ENCODE results near the gene TMEM170B. TPM values are rescaled to one million over a fixed set of nuclear protein-coding genes. Genes with fewer than 3 reads are reported as not detected.

TMEM170B gene
- total RNA-seq, 2 experiments from 2014 or later, result 1.8 to 1.9 TPM

DNA sequence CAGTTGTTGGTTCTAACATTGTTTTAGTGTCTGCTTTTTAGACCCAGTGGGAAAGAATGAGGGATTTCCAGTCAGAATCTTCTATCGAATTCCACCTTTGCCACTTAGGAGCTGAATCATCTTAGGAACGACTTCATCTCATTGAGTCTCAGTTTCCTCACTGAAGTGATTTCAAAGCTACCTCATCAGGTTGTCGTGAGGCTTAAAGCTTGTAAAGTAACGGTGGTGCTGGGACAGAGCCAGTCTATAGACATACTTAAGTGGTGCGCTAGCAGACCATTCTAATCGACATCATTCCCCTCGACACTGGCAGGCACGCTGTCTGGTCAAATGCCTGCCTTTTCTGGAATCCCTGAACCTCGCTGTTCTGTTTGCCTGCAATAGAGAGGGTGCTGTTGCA is 55.5 kb downstream of the TMEM170B start:
- no peaks in the 10 kb centered on the region for H3K9me3 Mint-ChIP-seq
- H3K27me3 Mint-ChIP-seq, result peaks cover 6% of the 10 kb centered on the region
- no peaks in the 10 kb centered on the region for H3K36me3 Mint-ChIP-seq (ENCODE audit: low read depth)
- H3K4me1 Mint-ChIP-seq (ENCODE audit: low read depth), result no peaks in the 10 kb centered on the region
- ChIA-PET CTCF (interaction anchor here (1.1 kb wide), 1 partner anchor 17 kb away, joined by 3 read pairs; no protein-coding TSS in a partner anchor), POLR2A (no interaction called here)
- no peak overlapping the region for H3K4me3 Mint-ChIP-seq
- TF ChIP-seq, protein P1, sequence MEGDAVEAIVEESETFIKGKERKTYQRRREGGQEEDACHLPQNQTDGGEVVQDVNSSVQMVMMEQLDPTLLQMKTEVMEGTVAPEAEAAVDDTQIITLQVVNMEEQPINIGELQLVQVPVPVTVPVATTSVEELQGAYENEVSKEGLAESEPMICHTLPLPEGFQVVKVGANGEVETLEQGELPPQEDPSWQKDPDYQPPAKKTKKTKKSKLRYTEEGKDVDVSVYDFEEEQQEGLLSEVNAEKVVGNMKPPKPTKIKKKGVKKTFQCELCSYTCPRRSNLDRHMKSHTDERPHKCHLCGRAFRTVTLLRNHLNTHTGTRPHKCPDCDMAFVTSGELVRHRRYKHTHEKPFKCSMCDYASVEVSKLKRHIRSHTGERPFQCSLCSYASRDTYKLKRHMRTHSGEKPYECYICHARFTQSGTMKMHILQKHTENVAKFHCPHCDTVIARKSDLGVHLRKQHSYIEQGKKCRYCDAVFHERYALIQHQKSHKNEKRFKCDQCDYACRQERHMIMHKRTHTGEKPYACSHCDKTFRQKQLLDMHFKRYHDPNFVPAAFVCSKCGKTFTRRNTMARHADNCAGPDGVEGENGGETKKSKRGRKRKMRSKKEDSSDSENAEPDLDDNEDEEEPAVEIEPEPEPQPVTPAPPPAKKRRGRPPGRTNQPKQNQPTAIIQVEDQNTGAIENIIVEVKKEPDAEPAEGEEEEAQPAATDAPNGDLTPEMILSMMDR (IDR thresholded peaks at IDR 0.05), result no peak
- H3K27ac Mint-ChIP-seq, result no peak overlapping the region
- intact Hi-C loops (cut with micrococcal nuclease), result no loop called here
- DNase-seq, result no peak
- no peak for ATAC-seq

DNA sequence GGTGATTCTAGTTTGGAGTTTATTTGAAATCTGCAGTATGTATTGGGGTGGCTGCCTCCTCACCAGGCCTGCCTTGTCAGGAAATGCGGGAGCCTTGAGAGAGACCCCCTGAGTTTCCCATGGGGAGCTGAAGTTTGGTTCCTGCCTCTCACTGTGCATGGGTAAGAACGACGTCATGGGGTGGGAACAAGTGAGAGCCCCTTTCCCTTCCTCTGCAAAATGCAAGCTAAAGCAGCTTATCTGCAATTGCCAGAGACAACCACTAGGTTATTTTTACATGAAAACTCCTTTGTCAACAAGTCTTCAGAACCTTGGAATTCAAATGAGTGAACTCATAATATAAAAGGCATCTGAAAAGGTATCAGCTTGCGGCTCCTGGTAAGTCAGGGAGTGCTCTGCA is 58.4 kb downstream of the TMEM170B start:
- Mint-ChIP-seq H3K4me1 (ENCODE audit: low read depth) (no peaks in the 10 kb centered on the region), H3K27ac (no peak overlapping the region), H3K36me3 (ENCODE audit: low read depth) (no peaks in the 10 kb centered on the region), H3K9me3 (no peaks in the 10 kb centered on the region), H3K27me3 (peaks cover 4% of the 10 kb centered on the region), H3K4me3 (no peak overlapping the region)
- DNase-seq, result no peak
- intact Hi-C loops (cut with micrococcal nuclease), result no loop called here
- POLR2A ChIA-PET, result no interaction called here
- CTCF ChIA-PET, result interaction anchor here (0.7 to 1.5 kb wide), 7 partner anchors 10 to 46 kb away, joined by 3 to 5 read pairs (median 3); no protein-coding TSS in a partner anchor
- TF ChIP-seq, protein P1 (IDR thresholded peaks at IDR 0.05), result peak; percentile 15
- no peak for ATAC-seq

DNA sequence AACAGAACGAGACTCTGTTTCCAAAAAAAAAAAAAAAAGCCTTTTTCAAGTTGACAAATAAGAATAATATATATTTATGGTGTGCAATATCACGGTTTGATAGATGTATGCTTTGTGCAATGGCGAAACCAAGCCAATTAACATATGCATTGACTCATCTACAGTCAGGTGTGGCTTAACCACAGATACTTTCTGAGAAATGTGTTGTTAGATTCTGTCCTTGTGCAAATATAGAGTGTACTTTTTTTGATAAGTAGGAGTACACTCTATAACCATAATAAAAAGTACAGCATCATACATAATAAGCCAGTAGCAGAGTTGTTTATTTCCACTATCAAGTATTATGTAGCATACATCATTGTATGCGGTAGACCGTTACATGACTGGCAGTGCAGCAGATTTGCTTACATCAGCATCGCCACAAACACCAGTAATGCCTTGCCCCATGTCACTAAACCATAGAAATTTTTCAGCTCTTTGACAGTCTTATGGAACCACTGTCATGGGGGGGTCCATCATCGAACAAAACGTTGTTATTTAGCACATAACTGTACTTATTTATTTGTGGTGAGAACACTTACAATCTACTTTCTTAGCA is 59.2 kb downstream of the TMEM170B start:
- intact Hi-C loops (cut with micrococcal nuclease), result no loop called here
- H3K36me3 Mint-ChIP-seq (ENCODE audit: low read depth), result no peaks in the 10 kb centered on the region
- ChIA-PET CTCF (interaction anchor here (0.7 to 1.5 kb wide), 3 partner anchors 13 to 45 kb away, joined by 3 read pairs; no protein-coding TSS in a partner anchor), POLR2A (no interaction called here)
- H3K27ac Mint-ChIP-seq, result no peak overlapping the region
- no peak for DNase-seq
- peak; percentile 47 for ATAC-seq
- no peaks in the 10 kb centered on the region for H3K9me3 Mint-ChIP-seq
- peaks cover 4% of the 10 kb centered on the region for H3K27me3 Mint-ChIP-seq
- H3K4me1 Mint-ChIP-seq (ENCODE audit: low read depth), result no peaks in the 10 kb centered on the region
- TF ChIP-seq, protein P1 (IDR thresholded peaks at IDR 0.05), result no peak
- H3K4me3 Mint-ChIP-seq, result no peak overlapping the region

DNA sequence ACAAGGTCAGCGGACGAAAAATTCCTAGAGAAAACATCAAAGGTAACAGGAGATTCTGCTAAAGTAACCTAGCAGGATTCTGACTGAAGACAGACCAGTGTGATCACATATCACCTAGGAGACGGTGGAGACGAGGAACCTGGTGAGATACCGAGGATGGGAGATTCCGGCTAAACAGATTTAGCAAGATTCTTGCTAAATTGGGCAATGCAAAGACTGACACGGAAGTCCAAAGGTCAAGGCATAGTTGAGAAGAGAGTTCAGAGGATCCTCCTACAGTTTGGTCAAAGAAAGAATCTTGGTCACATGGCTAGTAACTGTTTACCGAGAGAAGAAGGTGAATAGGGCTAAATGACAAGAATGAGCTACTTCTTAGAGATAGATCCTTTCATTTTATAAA is 61.1 kb downstream of the TMEM170B start:
- H3K9me3 Mint-ChIP-seq, result no peaks in the 10 kb centered on the region

DNA sequence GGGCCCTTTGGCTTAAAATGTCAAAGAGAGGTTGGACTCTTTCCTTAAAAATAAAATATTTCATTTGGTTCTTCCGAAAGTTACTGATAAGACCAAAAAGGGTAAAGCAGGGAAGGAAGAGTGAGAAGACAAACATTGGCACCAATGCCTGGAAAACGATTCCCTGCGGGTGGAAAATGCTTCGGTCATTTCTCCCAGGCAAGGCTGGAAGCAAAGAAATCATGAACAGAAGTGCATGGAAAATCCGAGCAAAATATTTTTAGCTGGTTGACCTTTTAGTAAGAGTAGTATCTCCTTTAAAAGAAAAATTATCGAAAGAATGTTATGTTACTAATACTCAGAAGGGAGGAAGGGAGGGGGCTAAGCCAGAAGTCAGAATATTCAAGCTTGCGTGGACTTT is 62.7 kb downstream of the TMEM170B start:
- intact Hi-C loops (cut with micrococcal nuclease), result no loop called here
- no peak overlapping the region for H3K4me3 Mint-ChIP-seq
- H3K9me3 Mint-ChIP-seq, result no peaks in the 10 kb centered on the region
- ATAC-seq, result no peak
- no peaks in the 10 kb centered on the region for H3K4me1 Mint-ChIP-seq (ENCODE audit: low read depth)
- no peak overlapping the region for H3K27ac Mint-ChIP-seq
- no peak for DNase-seq
- TF ChIP-seq, protein P1 (IDR thresholded peaks at IDR 0.05), result no peak
- no peaks in the 10 kb centered on the region for H3K36me3 Mint-ChIP-seq (ENCODE audit: low read depth)
- POLR2A ChIA-PET, result no interaction called here
- CTCF ChIA-PET, result no interaction called here
- peaks cover 4% of the 10 kb centered on the region for H3K27me3 Mint-ChIP-seq

More for the DNA sequence above, 61.1 kb downstream of the TMEM170B start:
- Mint-ChIP-seq H3K36me3 (ENCODE audit: low read depth) (no peaks in the 10 kb centered on the region), H3K27me3 (peaks cover 4% of the 10 kb centered on the region), H3K4me1 (ENCODE audit: low read depth) (no peaks in the 10 kb centered on the region), H3K4me3 (no peak overlapping the region), H3K27ac (no peak overlapping the region)
- ATAC-seq (no peak), DNase-seq (no peak)
- CTCF ChIA-PET, result no interaction called here
- intact Hi-C loops (cut with micrococcal nuclease), result no loop called here
- TF ChIP-seq, protein P1 (IDR thresholded peaks at IDR 0.05), result no peak
- POLR2A ChIA-PET, result no interaction called here
